K562 (cell line): ENCODE measurements around the gene PRKAG1. TPM values are rescaled to one million over a fixed set of nuclear protein-coding genes. Genes with fewer than 3 reads are reported as not detected.

Experiments
- ATAC-seq: fragments of 200-7000 bp; cut with Tn5 transposase; 3 replicates; pipeline ENCODE4 v1.9.1; 2020; ENCODE audit warnings: moderate library complexity
- BruUV-seq: library from RNA; stranded (reverse); fragments of 400-500 nt; replicated peaks from 2 replicates; lab custom pipeline; 2021; lab: Mats Ljungman, UMichigan
- CTCF ChIA-PET: fragments of 300-600 bp; formaldehyde crosslinking; extraction: SDS; loops from one replicate; lab custom pipeline; 2021; ENCODE audit warnings: low intra/inter-chr PET ratio; lab: Yijun Ruan, JAX
- POLR2A ChIA-PET: fragments of 300-600, 350-650 bp; sonication (Branson Sonifier 250); formaldehyde crosslinking; extraction: SDS; loops from one replicate; lab custom pipeline; 2021; ENCODE audit warnings: antibody characterized with exemption, inconsistent platforms; lab: Yijun Ruan, JAX
- DNase-seq, 4 experiments: peaks; one replicate each; pipeline versions ENCODE4 v3.0.0 to v3.0.0-alpha.2; 2011 to 2018; ENCODE audit warnings: low spot score in 3 of 4, mixed read lengths in 3 of 4; ENCODE audit errors: extremely low read depth in 1 of 4
- FAIRE-seq: peaks from 2 replicates; lab custom pipeline; 2011; peaks lifted over from hg19 to GRCh38; lab: Jason Lieb, UNC
- H2AFZ ChIP-seq: 2 replicates; pipeline ENCODE4 v1.6.0; 2011; ENCODE audit warnings: low read depth, low read length, control low read depth, inconsistent platforms
- H3K27ac ChIP-seq: fragments of 200-600 bp; 3 replicates; pipeline ENCODE4 v1.8.0; 2011; ENCODE audit warnings: low read depth, mild to moderate bottlenecking, control low read depth, inconsistent platforms, low read length, moderate library complexity, mixed read lengths; ENCODE audit errors: extremely low read depth
- H3K27me3 ChIP-seq, 2 experiments: fragments of 300-600 bp in 1 of 2; 2 replicates in 1 of 2; 3 replicates in 1 of 2; pipeline versions ENCODE4 v1.6.0 to v1.8.0; 2011; ENCODE audit warnings: inconsistent platforms in 2 of 2, low read length in 2 of 2, mild to moderate bottlenecking in 1 of 2, mixed read lengths in 1 of 2, moderate library complexity in 1 of 2; ENCODE audit not compliant: control insufficient read depth in 2 of 2, insufficient read depth in 2 of 2
- H3K36me3 ChIP-seq: fragments of 300-600 bp; 3 replicates; pipeline ENCODE4 v1.8.0; 2011; ENCODE audit warnings: mild to moderate bottlenecking, low read length, inconsistent platforms; ENCODE audit not compliant: control insufficient read depth, insufficient read depth
- H3K4me1 ChIP-seq, 2 experiments: fragments of 200-600 bp in 1 of 2; replicated peaks in 1 of 2; 2 replicates in 1 of 2; 3 replicates in 1 of 2; pipeline versions ENCODE4 v1.5.1 to v1.8.0; 2011; ENCODE audit warnings: inconsistent platforms in 2 of 2, low read length in 2 of 2, mild to moderate bottlenecking in 1 of 2, mixed read lengths in 1 of 2, moderate library complexity in 1 of 2; ENCODE audit not compliant: control insufficient read depth in 2 of 2, insufficient read depth in 2 of 2
- H3K4me2 ChIP-seq: 2 replicates; pipeline ENCODE4 v1.6.1; 2011; ENCODE audit warnings: low read length, control low read depth, inconsistent platforms, mixed read lengths; ENCODE audit not compliant: insufficient read depth
- H3K4me3 ChIP-seq: fragments of 200-600 bp; sonication (generic), shearing (Covaris generic); 2 replicates; pipeline ENCODE4 v1.5.1; 2016; ENCODE audit warnings: control low read depth, inconsistent platforms
- H3K79me2 ChIP-seq: fragments of 200-600 bp; 3 replicates; pipeline ENCODE4 v1.8.0; 2011; ENCODE audit warnings: low read length, inconsistent platforms; ENCODE audit not compliant: control insufficient read depth, insufficient read depth
- H3K9ac ChIP-seq, 2 experiments: 2 replicates each; pipeline versions ENCODE4 v1.6.0 to v1.6.1; 2011; ENCODE audit warnings: low read depth in 2 of 2, low read length in 2 of 2, control low read depth in 1 of 2, inconsistent platforms in 1 of 2, mild to moderate bottlenecking in 1 of 2, mixed read lengths in 1 of 2; ENCODE audit not compliant: insufficient read depth in 1 of 2
- H3K9me1 ChIP-seq: one replicate; pipeline ENCODE4 v1.6.0; 2011; ENCODE audit warnings: inconsistent platforms, mild to moderate bottlenecking, low read length, moderate library complexity; ENCODE audit not compliant: control insufficient read depth, insufficient read depth
- H3K9me3 ChIP-seq: replicated peaks from 2 replicates; pipeline ENCODE4 v1.5.1; 2011; ENCODE audit warnings: low read depth, low read length, inconsistent platforms; ENCODE audit not compliant: control insufficient read depth, insufficient read depth
- H4K20me1 ChIP-seq: replicated peaks from 2 replicates; pipeline ENCODE4 v1.6.1; 2011; ENCODE audit warnings: low read length, inconsistent platforms, mixed read lengths; ENCODE audit not compliant: control insufficient read depth, insufficient read depth
- EP300 ChIP-seq: IDR thresholded peaks from 2 replicates; pipeline ENCODE4 v1.6.1; 2012; ENCODE audit warnings: low read length, improper control_type of control experiment
- FUS ChIP-seq: fragments of 200-400 bp; formaldehyde crosslinking; optimal IDR thresholded peaks from 2 replicates; pipeline ENCODE3; 2017; ENCODE audit warnings: low read depth, low read length
- HBP1 ChIP-seq: fragments of 450-650 bp; formaldehyde crosslinking; IDR thresholded peaks from 2 replicates; pipeline ENCODE4 v1.4.0; 2022; ENCODE audit warnings: missing genetic modification characterization
- MNT ChIP-seq, 2 experiments: fragments of 450-650 bp; conservative IDR thresholded peaks; 2 replicates each; pipeline ENCODE4 v1.6.1; 2017; ENCODE audit warnings: mild to moderate bottlenecking in 2 of 2, moderate library complexity in 2 of 2
- POLR2AphosphoS2 ChIP-seq: IDR thresholded peaks from 2 replicates; pipeline ENCODE4 v1.6.1; 2012; ENCODE audit warnings: low read length, improper control_type of control experiment
- RAD21 ChIP-seq, 2 experiments: fragments of 250-450 bp in 1 of 2; fragments of 450-650 bp in 1 of 2; sonication (Bioruptor Pico) in 1 of 2; formaldehyde crosslinking in 1 of 2; IDR thresholded peaks in 1 of 2; conservative IDR thresholded peaks in 1 of 2; 2 replicates each; pipeline versions ENCODE4 v1.4.0 to v1.8.0; 2020 to 2022; ENCODE audit warnings: mild to moderate bottlenecking in 2 of 2, moderate library complexity in 1 of 2
- RCOR1 ChIP-seq, 2 experiments: IDR thresholded peaks; 2 replicates each; pipeline ENCODE4 v1.6.1; 2012; ENCODE audit warnings: low read depth in 2 of 2, low read length in 2 of 2, borderline replicate concordance in 1 of 2, improper control_type of control experiment in 1 of 2
- SMC3 ChIP-seq: conservative IDR thresholded peaks from 2 replicates; pipeline ENCODE4 v1.6.1; 2011; ENCODE audit warnings: low read depth, low read length, improper control_type of control experiment; ENCODE audit not compliant: insufficient read depth
- SPI1 ChIP-seq: IDR thresholded peaks from 2 replicates; pipeline ENCODE4 v1.6.1; 2011; ENCODE audit warnings: low read depth, low read length, control low read depth, borderline replicate concordance
- ZNF384 ChIP-seq: IDR thresholded peaks from 2 replicates; pipeline ENCODE4 v1.6.1; 2012; ENCODE audit warnings: low read depth, low read length, improper control_type of control experiment
- ZNF76 ChIP-seq: fragments of 250-450 bp; sonication (Bioruptor Pico); IDR thresholded peaks from 2 replicates; pipeline ENCODE4 v1.4.0; 2020; ENCODE audit warnings: mild to moderate bottlenecking, moderate library complexity, borderline replicate concordance
- WGBS: fragments of 100-300 bp; shearing (Covaris generic); methylation state at CpG from one replicate; pipeline ENCODE4 v1.1.6; 2016; ENCODE audit warnings: low coverage, mixed read lengths; ENCODE audit not compliant: insufficient coverage; ENCODE audit errors: missing lambda C conversion rate; 5-methylcytosine and 5-hydroxymethylcytosine counted together
- in situ Hi-C: fragments of 300-500 bp; cut with MboI; formaldehyde crosslinking; loops from 4 replicates; pipeline ENCODE4 v1.15.0; 2018; ENCODE audit warnings: inconsistent platforms, mixed read lengths
- intact Hi-C: fragments of 100-400 bp; cut with micrococcal nuclease; formaldehyde crosslinking; loops from 2 replicates; pipeline ENCODE4 v1.14.2; 2022
- polyA plus RNA-seq, 8 experiments: library from polyadenylated mRNA; depleted of rRNA in 4 of 8; stranded (reverse) in 5 of 8; unstranded in 3 of 8; fragments of >200 nt; fragmentation: Nextera tagmentation in 2 of 8; fragmentation: Illumina TruSeq in 1 of 8; extraction: Ambion mirVana in 2 of 8; extraction: Trizol in 1 of 8; gene quantifications; 2 replicates each; pipeline versions ENCODE4 v1.2.1 to v1.2.3, GENCODE V29; 2011 to 2014; ENCODE audit warnings: inconsistent platforms in 1 of 8, missing spikeins in 1 of 8
- total RNA-seq, 7 experiments: library from RNA; depleted of rRNA in 6 of 7; stranded (reverse); fragments of >200 nt in 6 of 7; fragmentation: Illumina TruSeq in 2 of 7; extraction: Trizol in 2 of 7; gene quantifications; 2 replicates each; pipeline versions ENCODE4 v1.2.1 to v1.2.3, GENCODE V29; 2011 to 2021; ENCODE audit warnings: low replicate concordance in 1 of 7
- TF ChIP-seq, protein P1 (sequence below): sonication (generic); formaldehyde crosslinking; IDR thresholded peaks from 2 replicates; pipeline ENCODE4 v1.8.1; 2023; ENCODE audit warnings: mild to moderate bottlenecking, missing genetic modification reagents
- TF ChIP-seq, protein P2 (sequence below): sonication (generic); formaldehyde crosslinking; IDR thresholded peaks from 2 replicates; pipeline ENCODE4 v1.9.0; 2022; ENCODE audit warnings: mild to moderate bottlenecking, missing genetic modification reagents

The PRKAG1 gene
- total and polyA plus RNA-seq, 9 of the 15 experiments (the other 6 are each of a cell fraction or from before 2014, with no cell fraction given): 51.1 to 126 (median 79.1) TPM

GRCh38 chr12:49044660-49045059 is 26.1 kb upstream of the PRKAG1 start (continued):
- TF ChIP-seq POLR2AphosphoS2 (no peak), ZNF76 (CRISPR knock-in tag) (no peak)

GRCh38 chr12:49043856-49044258 is 25.3 kb upstream of the PRKAG1 start:
- Histone ChIP-seq H2AFZ (no peak overlapping the region), H3K9ac (0 out of 4 replicates have a peak overlapping the region, but pooled peaks of 1 of the 2 experiments have one; percentile 29), H3K4me1 (no peaks in the 10 kb centered on the region), H3K9me3 (no peaks in the 10 kb centered on the region), H3K27ac (no peak overlapping the region), H3K9me1 (no peaks in the 10 kb centered on the region), H3K27me3 (no peaks in the 10 kb centered on the region), H4K20me1 (peaks cover 4% of the 10 kb centered on the region; the same call in 1 of the 2 replicates), H3K36me3 (peaks cover 99% of the 10 kb centered on the region), H3K4me2 (no peak overlapping the region), H3K4me3 (no peak overlapping the region), H3K79me2 (no peaks in the 10 kb centered on the region)
- WGBS: 55% methylated on average over 11 of the region's 11 CpGs
- peak; percentile 95 for ATAC-seq
- peak; percentile 75 to 86 (median 80) for DNase-seq
- POLR2A ChIA-PET: interaction anchor here (0.6 to 3.4 kb wide), 13 partner anchors 9 to 87 kb away, joined by 3 to 13 read pairs (median 4); partner anchors contain the start of genes RHEBL1 and TUBA1B
- peak; percentile 93 for FAIRE-seq
- in situ Hi-C loops (no loop called here), intact Hi-C loops (no loop called here)
- CTCF ChIA-PET: interaction anchor here (0.6 to 0.7 kb wide), 2 partner anchors 27 to 47 kb away, joined by 3 read pairs; no protein-coding TSS in a partner anchor
- TSS peak; percentile 25 for BruUV-seq
- TF ChIP-seq FUS (no peak), EP300 (no peak), SMC3 (peak; percentile 57; the same call in 1 of the 2 replicates), SPI1 (peak; percentile 75), RCOR1 (IDR thresholded peaks at IDR 0.05; ENCODE audit: borderline replicate concordance in 1 of 2, low read depth in 2 of 2, low read length in 2 of 2) (peak in 1 of 2 experiments; percentile 55; a peak in 1 of 4 replicates), ZNF384 (no peak), HBP1 (CRISPR knock-in tag) (0 out of 2 replicates have a peak, but pooled peaks have one; percentile 8), RAD21 (CRISPR knock-in tag; conservative IDR thresholded peaks at IDR 0.05 in 1 of 2, IDR thresholded peaks at IDR 0.05 in 1 of 2) (peak in 1 of 2 experiments; percentile 51; a peak in 2 of 4 replicates), MNT (conservative IDR thresholded peaks at IDR 0.05) (peak in 1 of 2 experiments; percentile 28; a peak in 1 of 4 replicates)
- TF ChIP-seq, protein P1, sequence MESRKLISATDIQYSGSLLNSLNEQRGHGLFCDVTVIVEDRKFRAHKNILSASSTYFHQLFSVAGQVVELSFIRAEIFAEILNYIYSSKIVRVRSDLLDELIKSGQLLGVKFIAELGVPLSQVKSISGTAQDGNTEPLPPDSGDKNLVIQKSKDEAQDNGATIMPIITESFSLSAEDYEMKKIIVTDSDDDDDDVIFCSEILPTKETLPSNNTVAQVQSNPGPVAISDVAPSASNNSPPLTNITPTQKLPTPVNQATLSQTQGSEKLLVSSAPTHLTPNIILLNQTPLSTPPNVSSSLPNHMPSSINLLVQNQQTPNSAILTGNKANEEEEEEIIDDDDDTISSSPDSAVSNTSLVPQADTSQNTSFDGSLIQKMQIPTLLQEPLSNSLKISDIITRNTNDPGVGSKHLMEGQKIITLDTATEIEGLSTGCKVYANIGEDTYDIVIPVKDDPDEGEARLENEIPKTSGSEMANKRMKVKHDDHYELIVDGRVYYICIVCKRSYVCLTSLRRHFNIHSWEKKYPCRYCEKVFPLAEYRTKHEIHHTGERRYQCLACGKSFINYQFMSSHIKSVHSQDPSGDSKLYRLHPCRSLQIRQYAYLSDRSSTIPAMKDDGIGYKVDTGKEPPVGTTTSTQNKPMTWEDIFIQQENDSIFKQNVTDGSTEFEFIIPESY: peak; percentile 98
- TF ChIP-seq, protein P2, sequence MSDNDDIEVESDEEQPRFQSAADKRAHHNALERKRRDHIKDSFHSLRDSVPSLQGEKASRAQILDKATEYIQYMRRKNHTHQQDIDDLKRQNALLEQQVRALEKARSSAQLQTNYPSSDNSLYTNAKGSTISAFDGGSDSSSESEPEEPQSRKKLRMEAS (CRISPR knock-in tag): 0 out of 2 replicates have a peak, but pooled peaks have one; percentile 13
